ENCODE measurements around the gene PRSS22.
A peak's percentile ranks its signal among the peaks of the same experiment; 100 is the strongest.

Gene PRSS22

DNA sequence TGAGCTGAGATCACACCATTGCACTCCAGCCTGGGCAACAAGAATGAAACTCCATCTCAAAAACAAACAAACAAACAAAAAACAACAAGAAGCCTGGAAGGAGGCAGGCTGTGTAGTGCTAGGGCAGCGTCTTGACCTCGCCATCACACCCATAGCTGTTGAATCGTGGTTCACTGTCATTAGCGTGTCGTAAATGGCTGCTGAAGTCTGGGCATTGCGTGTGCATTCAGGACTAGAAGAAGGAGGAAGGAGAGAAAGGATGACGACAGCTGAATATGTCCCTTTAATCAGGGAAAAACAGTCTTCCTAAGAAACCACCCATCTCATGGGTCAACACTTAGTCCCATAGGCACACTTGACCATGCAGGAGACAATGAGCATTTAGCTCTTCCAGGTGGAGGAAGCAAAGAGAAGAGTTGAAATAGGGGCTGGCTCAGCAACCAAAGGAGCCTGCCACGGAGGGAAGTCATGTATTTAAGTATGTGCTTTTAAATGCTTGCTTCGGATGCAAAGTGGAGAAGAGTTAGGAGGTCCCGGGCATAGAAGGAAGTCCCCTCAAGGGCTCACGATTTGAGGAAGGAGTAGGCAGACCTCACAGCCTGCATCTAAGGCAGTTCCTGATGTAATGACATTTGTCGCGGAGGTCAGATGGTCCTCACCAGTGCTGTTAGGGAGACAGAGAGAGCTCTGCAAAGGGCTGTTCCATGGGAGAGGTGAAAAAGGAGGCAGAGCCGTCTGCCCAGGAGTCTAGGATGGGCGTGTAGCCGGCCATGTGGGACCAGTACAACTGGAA lies 8.8 kb downstream of the PRSS22 start:
- no peak for DNase-seq (ENCODE audit: low spot score)
- in situ Hi-C loops (cut with MboI; ENCODE audit: low pct_unique_long_range_greater_than_20kb, low sequenced_read_pairs, unreplicated experiment), result no loop called here
- TF ChIP-seq, protein P1, sequence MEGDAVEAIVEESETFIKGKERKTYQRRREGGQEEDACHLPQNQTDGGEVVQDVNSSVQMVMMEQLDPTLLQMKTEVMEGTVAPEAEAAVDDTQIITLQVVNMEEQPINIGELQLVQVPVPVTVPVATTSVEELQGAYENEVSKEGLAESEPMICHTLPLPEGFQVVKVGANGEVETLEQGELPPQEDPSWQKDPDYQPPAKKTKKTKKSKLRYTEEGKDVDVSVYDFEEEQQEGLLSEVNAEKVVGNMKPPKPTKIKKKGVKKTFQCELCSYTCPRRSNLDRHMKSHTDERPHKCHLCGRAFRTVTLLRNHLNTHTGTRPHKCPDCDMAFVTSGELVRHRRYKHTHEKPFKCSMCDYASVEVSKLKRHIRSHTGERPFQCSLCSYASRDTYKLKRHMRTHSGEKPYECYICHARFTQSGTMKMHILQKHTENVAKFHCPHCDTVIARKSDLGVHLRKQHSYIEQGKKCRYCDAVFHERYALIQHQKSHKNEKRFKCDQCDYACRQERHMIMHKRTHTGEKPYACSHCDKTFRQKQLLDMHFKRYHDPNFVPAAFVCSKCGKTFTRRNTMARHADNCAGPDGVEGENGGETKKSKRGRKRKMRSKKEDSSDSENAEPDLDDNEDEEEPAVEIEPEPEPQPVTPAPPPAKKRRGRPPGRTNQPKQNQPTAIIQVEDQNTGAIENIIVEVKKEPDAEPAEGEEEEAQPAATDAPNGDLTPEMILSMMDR (IDR thresholded peaks at IDR 0.05; ENCODE audit: extremely low read depth, insufficient read depth, missing control alignments), result no peak

DNA sequence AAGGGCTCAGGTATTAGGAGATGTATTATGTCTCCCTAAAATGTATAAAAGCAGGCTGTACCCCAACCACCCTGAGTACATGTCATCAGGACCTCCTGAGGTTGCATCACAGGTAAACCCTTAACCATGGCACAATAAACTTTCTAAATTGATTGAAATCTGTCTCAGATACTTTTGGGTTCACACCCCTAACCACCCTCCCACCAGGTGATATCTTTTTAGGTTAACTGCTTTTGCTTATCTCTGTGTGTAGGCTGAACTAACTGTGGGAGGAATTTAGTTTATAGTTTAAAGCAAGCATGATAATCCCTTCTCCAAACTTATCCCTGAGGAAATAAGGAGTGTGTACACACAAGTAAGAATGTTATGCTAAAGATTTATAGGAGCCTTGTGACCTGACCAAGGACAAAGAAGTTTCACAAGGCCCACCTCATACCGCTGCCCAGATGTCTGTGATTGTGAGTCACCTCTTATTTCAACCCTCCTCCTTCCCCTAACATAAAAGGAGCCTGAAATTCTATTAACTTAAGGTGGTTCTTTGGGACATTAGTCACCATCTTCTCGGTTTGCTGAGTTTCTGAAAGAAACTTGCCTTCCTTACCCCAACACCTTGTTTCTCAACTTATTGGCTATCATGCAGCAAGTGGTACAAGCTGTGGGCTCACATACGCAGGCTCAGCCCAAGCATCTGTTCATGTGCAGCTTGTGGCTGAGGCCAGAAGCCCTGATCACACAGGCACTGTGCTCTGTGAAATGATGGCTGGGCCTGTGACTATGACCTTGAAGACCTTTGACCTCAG lies 11.3 kb downstream of the PRSS22 start:
- TF ChIP-seq, protein P1 (IDR thresholded peaks at IDR 0.05; ENCODE audit: extremely low read depth, insufficient read depth, missing control alignments), result no peak
- in situ Hi-C loops (cut with MboI; ENCODE audit: low pct_unique_long_range_greater_than_20kb, low sequenced_read_pairs, unreplicated experiment), result no loop called here
- no peak for DNase-seq (ENCODE audit: low spot score)

DNA sequence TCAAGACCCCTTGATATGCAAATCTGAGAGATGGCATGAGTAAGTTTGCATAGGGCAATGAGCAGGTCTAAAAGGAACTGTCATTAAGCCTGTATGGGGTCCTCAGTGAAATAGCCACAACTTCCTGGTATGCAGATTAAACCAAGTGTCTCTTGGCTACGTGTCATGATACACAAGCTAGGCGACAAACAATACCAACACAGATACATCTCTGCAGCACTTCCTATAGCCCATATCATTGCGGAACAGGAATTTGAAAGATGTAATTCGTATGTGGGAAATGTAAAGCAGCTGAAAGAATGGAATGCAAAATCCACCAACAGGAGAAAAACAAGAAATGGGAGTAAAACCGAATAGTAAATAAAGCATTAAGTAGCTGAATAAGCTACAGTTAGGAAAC lies 12.9 kb downstream of the PRSS22 start:
- TF ChIP-seq, protein P1 (IDR thresholded peaks at IDR 0.05; ENCODE audit: extremely low read depth, insufficient read depth, missing control alignments), result no peak
- no peak for DNase-seq (ENCODE audit: low spot score)
- in situ Hi-C loops (cut with MboI; ENCODE audit: low pct_unique_long_range_greater_than_20kb, low sequenced_read_pairs, unreplicated experiment), result no loop called here

DNA sequence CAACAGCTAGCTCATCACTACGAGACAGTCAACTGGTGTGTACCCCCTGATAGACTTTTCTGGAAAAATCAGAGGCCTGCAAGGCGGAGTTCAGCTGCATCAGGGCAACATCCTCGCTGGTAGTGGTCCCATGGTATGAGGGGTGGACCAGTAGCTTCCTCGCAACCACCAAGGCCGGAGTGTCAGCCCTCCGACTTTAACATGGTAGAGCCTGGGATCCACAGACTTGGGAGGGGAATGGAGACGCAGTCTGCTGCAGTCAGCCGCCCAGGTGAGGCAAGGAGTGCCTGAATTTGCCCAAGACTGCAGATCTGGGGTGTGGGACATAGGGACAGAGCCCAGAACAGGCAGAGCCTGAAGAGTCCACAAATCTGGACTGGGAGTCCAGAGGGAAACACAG lies 14.4 kb downstream of the PRSS22 start:
- no peak for DNase-seq (ENCODE audit: low spot score)
- in situ Hi-C loops (cut with MboI; ENCODE audit: low pct_unique_long_range_greater_than_20kb, low sequenced_read_pairs, unreplicated experiment), result no loop called here
- TF ChIP-seq, protein P1 (IDR thresholded peaks at IDR 0.05; ENCODE audit: extremely low read depth, insufficient read depth, missing control alignments), result no peak

DNA sequence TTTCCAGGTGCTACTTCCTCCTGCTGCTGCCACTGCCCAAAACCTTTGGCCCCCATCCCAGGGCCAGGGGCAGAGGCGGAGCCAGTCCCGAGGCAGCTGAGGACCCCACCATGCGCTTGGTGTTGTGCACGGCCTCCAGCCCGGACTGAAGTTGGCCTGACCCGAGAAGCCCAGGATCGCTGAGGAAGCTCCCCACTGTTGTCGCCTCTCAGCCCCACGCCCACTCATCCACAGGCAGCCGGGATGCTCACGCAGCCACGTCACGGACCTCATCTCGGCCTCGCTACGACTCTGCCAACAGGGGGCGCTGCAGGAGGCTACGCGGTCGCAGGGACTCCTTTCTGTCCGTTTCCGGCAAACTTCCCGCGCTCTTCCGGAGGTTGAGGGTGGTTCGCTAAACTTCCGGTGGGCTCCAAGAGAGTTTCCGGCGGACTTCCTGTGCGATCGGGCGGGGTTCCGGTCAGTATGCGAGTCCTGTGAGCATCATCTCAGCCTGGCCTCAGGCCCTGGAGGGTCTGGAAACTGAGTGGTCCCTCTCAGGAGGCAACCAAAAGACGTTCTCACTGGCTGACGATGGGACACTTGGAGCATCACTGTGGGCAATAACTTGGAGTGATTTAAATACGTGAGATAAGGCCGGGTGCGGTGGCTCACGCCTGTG lies 15.5 kb downstream of the PRSS22 start:
- peak; percentile 51 for DNase-seq (ENCODE audit: low spot score)
- TF ChIP-seq, protein P1 (IDR thresholded peaks at IDR 0.05; ENCODE audit: extremely low read depth, insufficient read depth, missing control alignments), result peak; percentile 64
- in situ Hi-C loops (cut with MboI; ENCODE audit: low pct_unique_long_range_greater_than_20kb, low sequenced_read_pairs, unreplicated experiment), result no loop called here

DNA sequence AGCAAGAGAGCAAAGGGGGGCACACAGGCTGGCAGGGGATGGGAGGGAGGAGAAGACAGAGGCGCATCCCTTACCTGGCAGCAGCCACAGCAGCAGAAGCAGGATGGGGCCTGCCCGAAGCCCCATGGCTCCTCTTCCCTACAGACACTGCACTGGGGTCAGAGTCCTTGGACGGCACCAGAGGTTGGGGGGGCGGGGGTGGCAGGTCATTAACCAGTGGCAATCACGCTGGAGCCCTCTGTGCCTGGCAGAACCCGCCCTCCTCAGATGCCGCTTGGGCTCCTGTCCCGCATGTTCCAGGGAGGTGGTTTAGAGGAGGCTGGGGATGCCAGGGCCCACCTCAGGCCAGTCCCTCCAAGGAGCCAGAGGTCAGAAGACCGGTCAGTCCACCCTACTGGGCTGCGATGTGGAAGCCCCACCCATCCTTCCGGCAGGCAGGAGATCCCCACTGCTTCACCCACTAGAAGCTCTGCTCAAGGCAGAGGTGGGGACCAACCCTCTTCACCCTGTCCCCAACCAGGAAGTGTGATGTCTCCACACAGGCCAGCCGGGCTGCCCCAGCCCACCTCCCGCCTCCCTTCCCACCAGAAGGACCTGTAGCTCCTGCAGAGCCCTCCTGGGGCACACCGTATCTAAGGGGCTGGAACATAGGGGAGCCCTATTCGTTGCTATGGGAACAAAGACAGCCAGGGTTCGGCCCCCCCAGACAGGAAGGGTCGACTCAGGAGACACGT lies 16.2 kb downstream of the PRSS22 start:
- DNase-seq (ENCODE audit: low spot score), result no peak
- TF ChIP-seq, protein P1 (IDR thresholded peaks at IDR 0.05; ENCODE audit: extremely low read depth, insufficient read depth, missing control alignments), result no peak
- in situ Hi-C loops (cut with MboI; ENCODE audit: low pct_unique_long_range_greater_than_20kb, low sequenced_read_pairs, unreplicated experiment), result no loop called here
